Endothelial cell of hepatic sinusoid (primary cell): ENCODE results near the gene NRG2.

Experiments used
- in situ Hi-C: cut with HindIII; loops from 2 replicates; pipeline ENCODE4 v1.10.0; 2017; ENCODE audit warnings: low sequenced_read_pairs

The NRG2 gene

GRCh38 chr5:140013536-140013935, 29.6 kb downstream of the NRG2 start:
- in situ Hi-C loops, result loop anchor here (5.0 kb wide), 1 partner anchor 46 kb away; no protein-coding TSS in a partner anchor

- in situ Hi-C loops, result loop anchor here (5.0 kb wide), 1 partner anchor 45 kb away; no protein-coding TSS in a partner anchor
Observed at GRCh38 chr5:140012443-140012842, 30.7 kb downstream of the NRG2 start.

DNA sequence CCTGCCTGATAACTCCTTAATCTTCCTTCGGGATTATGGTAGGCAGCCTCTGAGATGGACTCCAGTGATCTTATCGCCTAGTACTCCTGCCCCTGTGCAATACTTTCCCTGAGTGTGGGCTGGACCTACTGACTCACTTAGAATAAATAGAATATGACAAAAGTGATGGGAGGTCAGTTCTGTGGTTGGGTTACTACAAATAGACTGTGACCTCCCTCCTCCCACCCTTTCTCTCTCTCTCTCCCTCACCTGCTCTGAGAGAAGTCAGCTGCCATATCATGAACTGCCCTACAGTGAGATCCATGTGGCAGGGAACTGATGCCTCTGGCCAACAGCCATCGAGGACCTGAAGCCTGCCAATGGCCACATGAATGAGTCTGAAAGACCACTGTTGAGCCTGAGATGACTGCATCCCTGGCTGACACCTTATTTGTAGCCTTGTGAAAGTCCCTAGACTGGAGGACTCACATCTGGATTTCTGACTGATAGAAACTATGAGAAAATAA, 31.7 kb downstream of the NRG2 start:
- in situ Hi-C loops, result loop anchor here (5.0 kb wide), 1 partner anchor 44 kb away; no protein-coding TSS in a partner anchor

DNA sequence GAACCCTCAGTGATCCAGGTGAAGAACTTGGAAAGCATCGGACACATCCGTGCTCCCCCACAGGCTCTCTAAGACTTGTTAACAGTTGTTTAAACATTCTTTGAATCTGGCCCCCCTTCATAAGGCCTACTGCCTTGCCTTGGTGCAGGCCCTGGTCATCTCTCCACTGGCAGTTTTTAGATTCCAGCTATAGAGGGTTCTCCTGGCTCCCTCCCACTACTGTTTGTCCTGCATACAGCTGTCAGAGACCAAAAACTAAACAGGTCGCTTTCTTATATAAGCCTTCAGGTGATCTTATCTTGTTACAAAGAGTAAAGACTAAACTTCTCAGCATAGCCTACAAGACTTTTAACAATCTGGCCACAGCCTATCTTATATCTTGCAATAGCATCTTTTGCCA, 32.3 kb downstream of the NRG2 start:
- in situ Hi-C loops, result loop anchor here (5.0 kb wide), 1 partner anchor 43 kb away; no protein-coding TSS in a partner anchor

DNA sequence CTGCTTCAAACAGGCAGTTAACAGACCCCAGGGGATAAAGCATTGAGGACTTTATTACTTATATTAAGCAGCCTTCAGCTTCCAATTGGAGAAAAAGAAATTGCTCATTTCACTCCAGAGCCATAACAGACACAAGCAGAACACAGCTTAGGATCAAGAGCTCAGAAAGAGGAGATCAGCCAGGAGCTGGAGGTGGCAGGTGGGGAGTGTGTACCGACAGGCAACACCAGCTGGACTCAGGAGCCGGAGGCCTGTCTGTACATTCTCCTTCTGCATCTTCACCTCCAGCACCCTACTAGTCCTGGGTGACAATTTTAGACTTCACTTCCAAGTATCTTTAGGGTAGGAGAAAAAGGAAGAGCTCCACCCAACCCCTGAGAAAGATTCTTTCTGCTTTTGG, 35.8 kb downstream of the NRG2 start:
- in situ Hi-C loops, result no loop called here

DNA sequence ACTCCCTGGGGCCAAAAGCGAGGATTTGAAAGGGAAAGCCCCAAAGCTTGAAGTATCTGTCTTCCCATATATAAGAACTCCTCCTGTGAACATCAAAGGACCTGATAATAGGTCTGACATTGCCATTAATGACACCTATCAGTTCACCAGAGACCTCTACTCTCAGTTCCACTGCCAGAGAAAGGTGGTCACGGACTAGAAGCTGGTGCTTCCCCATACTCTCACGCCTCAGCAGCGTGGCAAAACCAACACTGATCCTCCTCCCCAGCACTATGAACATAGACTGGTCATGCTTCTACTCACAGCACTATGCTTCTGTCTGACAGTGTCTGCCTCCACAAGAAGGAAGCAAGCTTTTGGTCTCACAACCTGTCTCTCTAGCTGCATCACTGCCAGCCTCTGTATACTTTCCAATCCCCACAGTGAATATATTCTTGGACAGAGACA, 37.9 kb downstream of the NRG2 start:
- in situ Hi-C loops, result no loop called here

GRCh38 chr5:140004174-140004573, 38.9 kb downstream of the NRG2 start:
- in situ Hi-C loops, result no loop called here

DNA sequence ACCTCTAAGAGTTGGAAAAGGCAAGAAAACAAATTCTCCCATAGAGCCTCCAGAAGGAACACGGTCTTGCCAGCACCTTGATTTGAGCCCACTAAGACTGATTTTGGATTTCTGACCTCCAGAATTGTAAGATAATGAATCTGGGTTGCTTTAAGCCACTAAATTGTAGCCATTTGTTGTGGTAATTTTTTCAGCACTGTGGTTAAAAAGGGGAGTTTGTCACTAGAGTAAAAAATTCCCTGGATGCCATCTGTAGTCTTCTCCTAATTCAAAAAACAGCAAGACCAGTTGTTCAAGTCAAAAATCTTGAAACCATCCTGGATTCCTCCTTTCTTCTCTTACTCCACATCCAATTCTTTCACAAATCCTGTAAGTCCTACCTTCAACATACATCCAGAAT, 39.6 kb downstream of the NRG2 start:
- in situ Hi-C loops, result no loop called here

DNA sequence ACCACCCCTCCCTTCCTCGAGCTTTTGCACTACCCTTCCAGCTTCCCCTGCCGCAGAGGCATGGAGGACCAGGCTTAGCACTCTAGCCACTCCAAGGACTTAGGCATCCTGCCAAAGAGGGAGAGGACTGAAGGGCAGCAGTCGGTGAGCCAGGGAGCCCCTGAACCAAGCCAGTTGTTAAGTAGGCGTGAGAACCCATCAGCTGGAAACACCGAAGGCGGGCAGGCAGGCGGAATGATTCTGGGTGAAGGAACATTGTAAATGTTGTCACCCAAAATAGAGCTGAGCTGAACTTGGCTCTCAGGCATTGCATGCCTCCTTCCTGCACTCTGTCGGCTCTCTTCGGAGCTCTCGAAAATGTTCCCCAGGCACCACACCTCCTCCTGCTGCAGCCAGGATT, 42.8 kb downstream of the NRG2 start:
- in situ Hi-C loops, result no loop called here

- in situ Hi-C loops, result no loop called here
Observed at GRCh38 chr5:139998837-139999236, 44.3 kb downstream of the NRG2 start.

- in situ Hi-C loops, result no loop called here
Observed at GRCh38 chr5:139997276-139997675, 45.8 kb downstream of the NRG2 start.

DNA sequence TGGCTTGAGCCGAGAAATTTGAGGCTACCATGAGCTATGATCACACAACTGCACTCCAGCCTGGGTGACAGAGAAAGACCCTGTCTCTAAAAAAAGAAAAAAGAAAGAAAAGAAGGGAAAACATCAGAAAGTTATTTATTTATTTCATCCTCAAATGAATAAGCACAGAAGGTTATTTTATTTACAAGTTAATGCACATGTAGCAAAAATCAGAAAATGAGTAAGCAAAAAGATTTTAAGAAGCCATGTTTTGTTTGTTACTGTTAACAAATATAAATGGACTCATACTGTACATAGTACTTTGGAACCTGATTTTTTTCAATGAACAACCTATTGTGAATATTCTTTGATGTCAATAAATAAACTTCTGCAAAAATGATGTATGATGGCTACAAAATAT, 47.2 kb downstream of the NRG2 start:
- in situ Hi-C loops, result no loop called here

DNA sequence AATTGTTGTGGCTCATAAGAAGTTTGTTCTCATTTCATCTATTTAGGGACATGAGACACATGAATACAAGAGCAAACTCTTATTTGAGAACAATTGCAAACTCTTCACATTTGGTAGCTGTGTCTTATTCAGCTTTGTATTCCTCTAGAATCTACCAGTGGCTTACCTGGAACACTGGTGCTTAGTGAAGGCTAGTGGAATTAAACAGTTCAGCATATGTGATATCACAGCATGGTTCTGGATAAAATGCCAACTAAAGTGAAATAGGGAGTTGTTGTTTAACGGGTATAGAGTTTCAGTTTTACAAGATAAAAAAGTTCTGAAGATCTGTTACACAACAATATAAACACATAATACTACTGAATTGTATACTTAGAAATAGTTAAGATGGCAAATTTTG, 48.9 kb downstream of the NRG2 start:
- in situ Hi-C loops, result no loop called here

GRCh38 chr5:139985733-139986132, 57.4 kb downstream of the NRG2 start:
- in situ Hi-C loops, result no loop called here

DNA sequence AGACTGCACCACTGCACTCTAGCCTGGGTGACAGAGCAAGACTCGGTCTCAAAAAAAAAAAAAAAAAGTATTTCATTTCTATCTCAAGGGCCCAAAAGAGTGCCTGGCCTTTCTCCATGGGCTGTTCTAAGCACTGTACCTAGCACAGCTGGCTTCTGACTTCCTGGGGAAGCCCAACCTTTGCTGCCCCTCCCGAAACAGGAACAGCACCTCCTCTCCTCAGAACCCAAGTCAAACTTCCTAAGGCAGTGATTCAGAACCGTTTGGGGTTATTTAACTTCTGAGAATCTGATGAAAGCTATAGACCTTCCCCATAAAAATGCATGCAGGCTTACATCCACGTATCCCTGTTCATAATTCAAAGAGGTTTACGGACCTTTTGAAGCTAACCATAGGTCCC, 57.8 kb downstream of the NRG2 start:
- in situ Hi-C loops, result no loop called here

DNA sequence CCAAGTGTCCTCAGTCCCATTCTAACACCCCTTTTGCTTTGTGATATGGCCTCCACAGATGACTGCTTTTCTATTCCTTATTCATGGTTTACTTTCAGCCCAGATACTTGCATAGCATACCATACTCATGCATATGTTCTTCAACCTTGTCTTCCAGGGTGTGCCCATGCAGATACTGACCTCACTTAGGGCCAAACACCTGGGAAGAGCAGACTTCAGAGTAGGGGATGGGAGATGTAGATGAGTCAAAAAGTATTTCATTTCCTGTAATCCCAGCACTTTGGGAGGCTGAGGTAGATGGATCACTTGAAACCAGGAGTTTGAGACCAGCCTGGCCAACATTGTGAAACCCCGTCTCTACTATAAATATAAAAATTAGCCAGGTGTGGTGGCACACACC, 58.3 kb downstream of the NRG2 start:
- in situ Hi-C loops, result no loop called here

- in situ Hi-C loops, result no loop called here
Observed at GRCh38 chr5:139982975-139983240, 60.2 kb downstream of the NRG2 start.

DNA sequence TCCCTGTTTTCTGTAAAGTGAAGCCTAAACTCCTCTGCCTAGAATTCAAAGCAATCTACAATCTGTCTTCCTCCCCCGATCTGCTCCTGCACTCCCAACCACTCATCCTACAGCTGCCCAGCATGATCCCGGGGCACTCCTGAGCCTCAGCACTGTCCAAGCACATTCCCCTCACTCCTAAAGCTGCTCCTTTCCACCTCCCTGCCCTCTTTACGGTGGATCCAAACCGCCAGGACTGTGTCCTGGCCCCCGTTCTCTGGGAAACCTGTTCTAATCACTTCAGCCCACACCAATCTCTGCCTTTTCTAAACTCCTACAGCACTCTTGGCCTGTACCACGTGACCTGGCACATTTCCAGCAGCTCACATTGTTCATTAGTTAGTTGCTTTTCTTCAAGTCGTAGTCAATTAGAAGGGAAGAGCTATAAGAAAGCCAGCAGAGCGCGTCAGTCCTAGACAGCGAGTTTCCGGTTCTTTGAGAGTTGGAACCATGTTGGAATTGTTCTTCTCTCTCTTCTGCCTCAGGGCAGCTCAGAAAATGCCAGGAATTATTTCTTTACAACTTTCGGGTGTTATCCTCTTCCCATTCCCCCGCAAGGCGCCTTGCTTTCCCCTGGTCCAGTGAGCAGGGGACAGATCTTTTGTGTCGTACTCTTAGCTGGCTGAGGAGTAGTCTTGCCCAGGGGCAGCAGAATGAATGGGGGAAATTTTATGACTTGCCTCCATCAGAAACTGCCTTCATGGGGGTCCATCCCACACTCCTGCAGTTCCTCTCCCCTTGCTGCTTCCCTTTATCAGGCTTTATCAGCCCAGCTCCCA, 60.7 kb downstream of the NRG2 start:
- in situ Hi-C loops, result no loop called here

DNA sequence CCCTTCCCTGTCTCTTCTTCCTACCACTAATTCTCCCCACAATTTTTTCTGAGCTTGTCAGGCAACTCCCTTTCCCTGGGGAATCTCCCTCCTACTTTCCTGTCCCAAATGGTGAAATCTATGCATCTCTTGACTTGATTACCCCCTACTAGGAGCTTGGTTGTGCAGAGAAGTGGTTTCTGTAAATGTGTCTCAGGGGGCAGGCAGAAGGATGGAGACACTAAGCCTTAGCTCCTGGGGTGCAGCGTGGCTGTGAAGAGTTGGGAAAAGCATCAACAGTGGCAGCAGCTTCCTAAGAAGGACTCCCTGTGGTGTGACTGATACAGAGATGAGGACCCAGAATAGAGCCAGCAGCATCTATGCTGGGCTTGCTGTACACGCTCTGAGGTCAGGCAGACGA, 62.3 kb downstream of the NRG2 start:
- in situ Hi-C loops, result no loop called here

DNA sequence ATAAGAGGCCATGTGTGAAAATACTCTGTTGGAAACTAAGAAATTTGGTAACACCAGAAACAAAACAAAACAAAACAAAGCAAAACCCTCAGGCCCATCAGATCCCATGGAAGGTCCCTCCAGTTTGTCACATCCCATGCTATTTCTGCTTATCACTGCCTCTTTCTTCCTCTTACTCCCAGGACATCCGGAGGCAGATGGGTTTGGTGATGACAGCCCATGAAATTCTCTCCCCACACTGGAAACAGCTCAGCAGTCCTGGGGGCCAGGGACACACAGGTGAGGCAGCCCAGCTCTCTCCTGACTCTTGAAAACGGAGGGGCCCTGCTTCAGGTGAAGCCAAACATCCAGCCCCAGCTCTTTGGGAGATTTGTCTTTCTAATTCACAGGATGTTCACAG, 63.2 kb downstream of the NRG2 start:
- in situ Hi-C loops, result no loop called here

- in situ Hi-C loops, result no loop called here
Observed at GRCh38 chr5:139979518-139979917, 63.6 kb downstream of the NRG2 start.

DNA sequence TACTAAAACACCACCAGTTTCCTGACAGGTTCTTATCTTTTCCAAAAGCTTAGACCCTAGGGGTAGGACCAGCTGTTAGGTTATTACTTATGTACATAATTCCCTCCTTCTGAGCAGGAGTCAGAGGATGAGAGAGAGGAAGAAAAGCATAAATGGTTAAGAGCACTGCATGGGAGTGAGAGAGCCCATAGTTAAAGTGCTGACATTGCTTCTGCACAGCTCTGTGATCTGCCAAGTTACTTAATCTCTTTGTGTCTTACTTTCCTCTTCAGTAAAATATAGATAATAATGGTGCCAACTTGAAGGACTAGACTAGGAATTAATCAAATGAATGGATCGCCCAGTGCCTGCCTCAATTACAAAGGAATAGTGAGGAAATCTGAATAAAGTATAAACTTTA, 66.4 kb downstream of the NRG2 start:
- in situ Hi-C loops, result no loop called here

DNA sequence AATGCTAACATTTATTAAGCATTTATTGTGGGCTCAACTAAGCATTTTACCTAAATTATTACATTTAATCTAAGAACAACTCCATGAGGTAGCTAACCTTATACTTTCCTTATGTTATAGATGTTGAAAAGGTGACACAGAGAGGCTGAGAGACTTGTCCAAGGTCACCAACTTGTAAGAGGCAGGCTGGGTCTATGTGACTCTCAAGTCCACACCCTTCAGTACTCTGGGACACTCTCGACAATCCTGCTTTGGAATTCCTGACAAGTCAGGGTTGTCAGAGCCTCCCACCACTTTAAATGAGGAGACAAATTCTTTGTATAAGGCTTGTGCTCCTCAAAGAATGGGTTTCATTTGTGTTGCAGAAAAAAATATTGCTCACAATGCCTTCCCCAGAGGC, 67.2 kb downstream of the NRG2 start:
- in situ Hi-C loops, result no loop called here
